Measurements from ENCODE around the gene TSPEAR.

GRCh38 chr21:44718093-44718492 is 6.7 kb upstream of the TSPEAR start:
- no peak for TF ChIP-seq KLF6 (CRISPR knock-in tag; IDR thresholded peaks at IDR 0.05; ENCODE audit: borderline replicate concordance)
- TF ChIP-seq ZNF184 (CRISPR knock-in tag; IDR thresholded peaks at IDR 0.05): no peak
- no peak for TF ChIP-seq RCOR1 (IDR thresholded peaks at IDR 0.05; ENCODE audit: borderline replicate concordance in 1 of 2, low read depth in 2 of 2, low read length in 2 of 2)
- no peak for TF ChIP-seq BHLHE40 (IDR thresholded peaks at IDR 0.05; ENCODE audit: low read length)
